NCI-H2196 (cell line): ENCODE results near the gene EHHADH.
"Not testable (repeated sequence)": the region's sequence is repeated elsewhere in the genome, so short reads cannot be mapped to it uniquely, and the experiment has no call there.

ENCODE experiments used
- DNase-seq: peaks from one replicate; lab custom pipeline; 2025; ENCODE audit not compliant: unreplicated experiment; lab: John Stamatoyannopoulos, UW

The EHHADH gene

DNA sequence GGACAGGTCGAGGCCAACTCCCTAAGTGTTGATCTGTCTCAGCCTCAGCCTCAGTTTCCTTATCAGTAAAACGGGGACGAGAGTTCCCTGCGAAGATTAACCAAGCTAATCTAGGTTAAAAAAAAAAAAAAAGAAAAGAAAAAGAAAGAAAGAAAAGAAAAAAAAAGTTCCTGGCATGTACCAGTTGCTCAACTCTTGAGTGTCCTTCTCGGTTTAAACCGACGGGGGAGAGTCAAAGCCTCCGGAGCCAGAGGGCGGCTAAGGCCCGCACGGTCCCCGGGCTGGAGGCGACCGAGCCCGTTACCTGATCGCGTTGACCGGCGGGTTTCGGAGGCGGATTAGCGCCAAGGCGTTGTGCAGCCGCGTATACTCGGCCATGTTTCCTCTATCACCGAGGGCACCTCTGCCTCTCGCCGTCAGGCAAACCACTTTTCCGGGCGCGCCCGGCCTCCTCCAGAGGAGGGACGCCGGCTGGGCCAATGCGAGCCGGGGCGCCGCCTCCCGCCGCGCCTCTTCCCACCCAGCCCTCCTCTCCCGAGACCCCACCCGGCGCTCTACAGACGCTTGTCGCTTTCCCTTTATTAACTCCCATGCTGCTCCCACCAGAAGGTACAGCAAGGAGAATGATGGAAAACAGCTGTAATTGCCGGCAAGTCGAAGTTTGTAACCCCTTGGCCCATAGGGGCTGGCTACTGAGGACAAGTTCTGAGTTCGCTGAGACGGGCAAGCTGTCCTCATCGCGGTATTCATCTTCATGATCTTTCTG is at the start of gene EHHADH:
Gene EHHADH, minus strand, starts transcription at position 405 of the 766 bp plus-strand sequence. Its CDS starts 27 bp downstream, at position 378.
- DNase-seq, result peak; percentile 90

DNA sequence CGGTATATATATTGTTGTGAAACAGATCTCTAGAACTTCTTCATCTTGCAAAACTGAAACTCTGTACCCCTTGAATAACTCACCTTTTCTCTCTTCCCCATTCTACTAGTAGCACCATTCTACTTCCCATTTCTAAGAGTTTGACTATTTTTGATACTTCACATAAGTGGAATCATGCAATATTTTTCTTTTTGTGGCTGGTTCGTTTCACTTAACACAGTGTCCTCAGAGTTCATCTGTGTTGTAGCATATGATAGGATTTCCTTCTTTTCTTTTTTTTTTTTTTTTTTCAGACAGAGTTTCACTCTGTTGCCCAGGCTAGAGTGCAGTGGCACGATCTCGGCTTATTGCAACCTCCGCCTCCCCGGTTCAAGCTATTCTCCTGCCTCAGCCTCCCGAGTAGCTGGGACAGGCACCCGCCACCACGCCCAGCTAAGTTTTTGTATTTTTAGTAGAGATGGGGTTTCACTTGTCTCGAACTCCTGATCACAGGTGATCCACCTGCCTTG is 46.1 kb upstream of the EHHADH start:
- not testable (repeated sequence) for DNase-seq

DNA sequence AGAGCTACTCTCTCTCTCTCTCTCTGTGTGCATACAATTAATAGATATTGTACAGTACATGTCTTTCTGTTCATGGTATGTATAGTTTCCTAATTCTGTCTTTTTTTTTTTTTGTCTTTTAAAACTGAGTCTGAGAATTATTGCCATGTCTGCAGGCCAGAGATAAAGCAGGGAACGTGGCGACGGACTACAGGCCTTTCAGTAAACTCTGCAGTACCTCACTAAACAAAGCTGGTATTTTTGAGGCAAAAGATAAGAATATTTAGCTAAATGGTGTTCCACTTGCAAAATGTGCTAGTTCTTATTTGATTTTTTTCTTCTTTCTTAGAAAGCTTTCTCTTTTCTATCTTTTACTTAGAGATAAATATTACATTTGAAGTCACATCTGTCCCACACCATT is 44.0 kb upstream of the EHHADH start:
- DNase-seq, result no peak

GRCh38 chr3:185292238-185292637 is 38.4 kb upstream of the EHHADH start:
- no peak for DNase-seq

- no peak for DNase-seq
These were observed 36.4 kb upstream of the EHHADH start for GRCh38 chr3:185290266-185290665.

GRCh38 chr3:185283374-185283935 is 29.6 kb upstream of the EHHADH start:
- DNase-seq, result no peak

GRCh38 chr3:185282696-185283373 is 29.0 kb upstream of the EHHADH start:
- peak; percentile 100 for DNase-seq

DNA sequence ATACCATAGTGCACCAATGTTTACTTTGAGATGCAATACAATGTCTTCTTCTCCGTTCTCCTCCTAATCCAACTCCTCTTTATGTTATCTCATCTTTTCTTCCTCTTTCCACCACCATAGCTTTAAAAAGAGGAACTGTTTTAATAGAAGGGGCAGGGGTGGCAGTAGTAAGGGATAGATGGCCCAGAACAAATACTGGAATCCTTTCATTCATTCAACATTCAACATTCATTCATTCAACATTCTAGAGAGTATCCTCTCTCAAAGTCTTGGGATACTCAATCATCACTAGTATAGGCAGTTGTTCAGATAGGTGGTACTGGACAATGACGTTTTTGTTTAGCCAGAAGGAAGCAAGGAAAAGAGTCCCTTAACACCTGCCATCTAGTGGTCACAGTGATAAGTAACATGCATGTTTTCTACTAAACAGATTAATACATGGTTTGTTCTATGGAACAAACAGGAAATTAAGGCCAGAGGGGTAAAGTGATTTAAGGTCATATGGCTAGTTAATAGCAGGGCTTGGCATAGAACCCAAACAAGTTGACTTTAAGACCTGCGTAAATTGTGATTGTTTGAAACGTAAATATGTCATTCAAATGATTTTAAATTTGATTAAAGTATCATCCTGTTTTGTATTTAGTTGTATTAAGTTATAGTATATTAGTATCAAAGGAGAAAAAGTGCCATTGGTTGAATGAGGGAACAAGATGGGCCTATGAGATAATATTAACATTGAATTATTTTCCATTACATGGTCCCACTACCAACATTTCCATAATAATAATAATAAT is 26.9 kb upstream of the EHHADH start:
- DNase-seq, result peak; percentile 82

GRCh38 chr3:185279587-185280138 is 25.8 kb upstream of the EHHADH start:
- DNase-seq, result no peak

- DNase-seq, result no peak
These were observed 22.6 kb upstream of the EHHADH start for GRCh38 chr3:185276415-185276814.

- no peak for DNase-seq
These were observed 18.2 kb upstream of the EHHADH start for GRCh38 chr3:185272033-185272432.

GRCh38 chr3:185270956-185271332 is 17.1 kb upstream of the EHHADH start:
- no peak for DNase-seq

- no peak for DNase-seq
These were observed 16.6 kb upstream of the EHHADH start for GRCh38 chr3:185270262-185270955.

- no peak for DNase-seq
These were observed 14.5 kb upstream of the EHHADH start for GRCh38 chr3:185268194-185268962.

- no peak for DNase-seq
These were observed 13.3 kb upstream of the EHHADH start for GRCh38 chr3:185267193-185267592.

DNA sequence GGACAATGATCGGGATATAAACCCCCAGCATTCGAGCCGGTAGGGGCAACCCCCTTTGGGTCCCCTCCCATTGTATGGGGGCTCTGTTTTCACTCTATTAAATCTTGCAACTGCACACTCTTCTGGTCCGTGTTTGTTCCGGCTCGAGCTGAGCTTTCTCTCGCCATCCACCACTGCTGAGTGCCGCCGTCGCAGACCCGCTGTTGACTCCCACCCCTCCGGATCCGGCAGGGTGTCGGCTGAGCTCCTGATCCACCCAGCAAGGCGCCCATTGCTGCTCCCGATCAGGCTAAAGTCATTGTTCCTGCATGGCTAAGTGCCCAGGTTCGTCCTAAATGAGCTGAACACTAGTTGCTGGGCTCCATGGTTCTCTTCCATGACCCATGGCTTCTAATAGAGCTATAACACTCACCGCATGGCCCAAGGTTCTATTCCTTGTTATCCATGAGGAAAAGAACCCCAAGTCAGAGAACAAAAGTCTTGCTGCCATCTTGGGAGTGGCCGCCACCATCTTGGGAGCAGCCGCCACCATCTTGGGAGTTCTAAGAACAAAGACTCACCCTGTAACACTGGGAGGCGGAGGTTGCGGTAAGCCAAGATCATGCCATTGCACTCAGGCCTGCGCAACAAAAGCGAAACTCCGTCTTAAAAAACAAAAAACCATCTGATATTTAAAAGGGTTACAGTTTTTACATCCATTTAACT is 11.2 kb upstream of the EHHADH start:
- no peak for DNase-seq

GRCh38 chr3:185263423-185263822 is 9.6 kb upstream of the EHHADH start:
- DNase-seq, result no peak

- DNase-seq, result no peak
These were observed 3.5 kb upstream of the EHHADH start for GRCh38 chr3:185257334-185257733.

DNA sequence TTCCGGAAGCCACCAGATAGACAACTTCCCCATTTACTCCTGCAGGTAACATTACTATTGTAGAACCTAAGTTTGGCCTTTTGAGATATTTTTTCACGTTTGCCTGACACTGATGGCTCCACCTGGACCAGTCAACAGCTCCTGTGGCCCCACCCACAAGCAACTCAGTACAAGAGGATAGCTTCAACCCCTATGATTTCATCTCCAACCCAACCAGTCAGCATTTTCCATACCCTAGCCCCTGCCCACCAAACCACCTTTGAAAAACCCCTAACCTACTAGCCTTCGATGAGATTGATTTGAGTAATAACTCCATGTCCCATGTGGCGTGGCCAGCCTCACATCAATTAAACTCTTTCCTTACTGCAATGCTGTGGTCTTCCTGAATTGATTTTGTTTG is 950 bp upstream of the EHHADH start:
- DNase-seq, result no peak
